Muscle of leg (tissue), 11 donors: ENCODE results near the gene ATRX. TPM values are rescaled to one million over a fixed set of nuclear protein-coding genes. Genes with fewer than 3 reads are reported as not detected.
"Not testable (repeated sequence)": the region's sequence is repeated elsewhere in the genome, so short reads cannot be mapped to it uniquely, and the experiment has no call there.

ENCODE experiments used
- DNase-seq: peaks from one replicate; pipeline ENCODE4 v3.0.0; 2013
- H3K27ac ChIP-seq: one replicate; pipeline ENCODE4 v1.5.1; 2013; ENCODE audit warnings: mild to moderate bottlenecking, low read length, control low read depth
- H3K27me3 ChIP-seq: one replicate; pipeline ENCODE4 v1.6.1; 2013; ENCODE audit warnings: low read length; ENCODE audit not compliant: control insufficient read depth, insufficient read depth
- H3K36me3 ChIP-seq: one replicate; pipeline ENCODE4 v1.6.1; 2013; ENCODE audit warnings: low read length; ENCODE audit not compliant: control insufficient read depth, insufficient read depth
- H3K4me1 ChIP-seq: one replicate; pipeline ENCODE4 v1.6.1; 2013; ENCODE audit warnings: low read length; ENCODE audit not compliant: control insufficient read depth, insufficient read depth
- H3K4me3 ChIP-seq: one replicate; pipeline ENCODE4 v1.5.1; 2013; ENCODE audit warnings: low read length, control low read depth
- H3K9me3 ChIP-seq: replicated peaks from 2 replicates; pipeline ENCODE4 v1.6.1; 2013; ENCODE audit warnings: low read depth, low read length; ENCODE audit not compliant: control insufficient read depth
- WGBS: methylation state at CpG from one replicate; pipeline ENCODE4 v1.1.5; 2013; ENCODE audit warnings: missing lambda C conversion rate; ENCODE audit not compliant: insufficient coverage; 5-methylcytosine and 5-hydroxymethylcytosine counted together
- polyA plus RNA-seq, 8 donors: library from polyadenylated mRNA; unstranded; fragments of 120-200 nt; gene quantifications; one replicate each; pipeline versions ENCODE4 v1.2.1 to v1.2.3, GENCODE V29; 2013; ENCODE audit warnings: inconsistent platforms in 1 of 8, low replicate concordance in 1 of 8; ENCODE audit not compliant: insufficient read length in 8 of 8, insufficient read depth in 1 of 8
- total RNA-seq: library from RNA; stranded (reverse); fragments of 120-200 nt; gene quantifications from one replicate; pipeline ENCODE4 v1.2.4, GENCODE V29; 2013

ATRX gene
- total and polyA plus RNA-seq, 9 donors: 28.4 to 60.7 (median 53.4) TPM

- H3K4me1 ChIP-seq: no peaks in the 10 kb centered on the region
- H3K36me3 ChIP-seq: peaks cover 2% of the 10 kb centered on the region
- no peaks in the 10 kb centered on the region for H3K9me3 ChIP-seq
- H3K4me3 ChIP-seq: no peak overlapping the region
- WGBS: 100% methylated on average over 1 of the region's 1 CpG
- peak; percentile 7 for DNase-seq
- no peaks in the 10 kb centered on the region for H3K27me3 ChIP-seq
- no peak overlapping the region for H3K27ac ChIP-seq
These were observed 157.6 kb downstream of the ATRX start for GRCh38 chrX:77628294-77629025.

- Histone ChIP-seq H3K4me3 (no peak overlapping the region), H3K4me1 (no peaks in the 10 kb centered on the region), H3K9me3 (no peaks in the 10 kb centered on the region), H3K27me3 (no peaks in the 10 kb centered on the region), H3K36me3 (peaks cover 2% of the 10 kb centered on the region), H3K27ac (no peak overlapping the region)
- no peak for DNase-seq
- WGBS: no CpG with 5 or more reads among the region's 9 CpGs
These were observed 163.3 kb downstream of the ATRX start for GRCh38 chrX:77622672-77623071.

- Histone ChIP-seq H3K4me3 (no peak overlapping the region), H3K36me3 (no peaks in the 10 kb centered on the region), H3K9me3 (no peaks in the 10 kb centered on the region), H3K27ac (no peak overlapping the region), H3K4me1 (no peaks in the 10 kb centered on the region), H3K27me3 (no peaks in the 10 kb centered on the region)
- no CpG with 5 or more reads among the region's 3 CpGs for WGBS
- peak; percentile 9 for DNase-seq
These were observed 163.8 kb downstream of the ATRX start for GRCh38 chrX:77622233-77622632.

GRCh38 chrX:77621453-77621852 is 164.6 kb downstream of the ATRX start:
- H3K4me1 ChIP-seq, H3K36me3 ChIP-seq, H3K9me3 ChIP-seq, DNase-seq, H3K4me3 ChIP-seq, H3K27me3 ChIP-seq, H3K27ac ChIP-seq: not testable (repeated sequence)
- WGBS: 78% methylated on average over 5 of the region's 5 CpGs

- no peak for DNase-seq
- Histone ChIP-seq H3K4me1 (no peaks in the 10 kb centered on the region), H3K4me3 (no peak overlapping the region), H3K27me3 (no peaks in the 10 kb centered on the region), H3K9me3 (no peaks in the 10 kb centered on the region), H3K27ac (no peak overlapping the region), H3K36me3 (no peaks in the 10 kb centered on the region)
- WGBS: no CpG with 5 or more reads among the region's 1 CpG
These were observed 168.8 kb downstream of the ATRX start for GRCh38 chrX:77617206-77617605.

- no peak overlapping the region for H3K27ac ChIP-seq
- whole genome bisulfite sequencing: no CpG with 5 or more reads among the region's 2 CpGs
- H3K27me3 ChIP-seq: no peaks in the 10 kb centered on the region
- DNase-seq: no peak
- no peak overlapping the region for H3K4me3 ChIP-seq
- H3K9me3 ChIP-seq: no peaks in the 10 kb centered on the region
- no peaks in the 10 kb centered on the region for H3K36me3 ChIP-seq
- no peaks in the 10 kb centered on the region for H3K4me1 ChIP-seq
These were observed 182.2 kb downstream of the ATRX start for GRCh38 chrX:77603635-77604336.

- Histone ChIP-seq H3K27ac (no peak overlapping the region), H3K9me3 (no peaks in the 10 kb centered on the region), H3K36me3 (no peaks in the 10 kb centered on the region), H3K4me1 (no peaks in the 10 kb centered on the region), H3K4me3 (no peak overlapping the region), H3K27me3 (no peaks in the 10 kb centered on the region)
- DNase-seq: no peak
- whole genome bisulfite sequencing: no CpG with 5 or more reads among the region's 1 CpG
These were observed 188.5 kb downstream of the ATRX start for GRCh38 chrX:77597511-77597910.

- Histone ChIP-seq H3K4me1 (no peaks in the 10 kb centered on the region), H3K27ac (no peak overlapping the region), H3K27me3 (no peaks in the 10 kb centered on the region), H3K4me3 (no peak overlapping the region), H3K36me3 (no peaks in the 10 kb centered on the region), H3K9me3 (no peaks in the 10 kb centered on the region)
- peak; percentile 8 for DNase-seq
- WGBS: no CpG with 5 or more reads among the region's 1 CpG
These were observed 188.9 kb downstream of the ATRX start for GRCh38 chrX:77597090-77597489.

- no CpG with 5 or more reads among the region's 4 CpGs for WGBS
- Histone ChIP-seq H3K27me3 (no peaks in the 10 kb centered on the region), H3K4me1 (no peaks in the 10 kb centered on the region), H3K36me3 (no peaks in the 10 kb centered on the region), H3K4me3 (no peak overlapping the region), H3K27ac (no peak overlapping the region), H3K9me3 (no peaks in the 10 kb centered on the region)
- no peak for DNase-seq
These were observed 190.2 kb downstream of the ATRX start for GRCh38 chrX:77595848-77596247.

GRCh38 chrX:77572322-77572721 is 213.7 kb downstream of the ATRX start:
- DNase-seq: no peak

More at GRCh38 chrX:77572322-77572721, 213.7 kb downstream of the ATRX start:
- Histone ChIP-seq H3K36me3 (no peaks in the 10 kb centered on the region), H3K27me3 (no peaks in the 10 kb centered on the region), H3K4me1 (no peaks in the 10 kb centered on the region), H3K27ac (no peak overlapping the region), H3K9me3 (peaks cover 2% of the 10 kb centered on the region), H3K4me3 (no peak overlapping the region)
- no CpG with 5 or more reads among the region's 3 CpGs for WGBS
